Transverse colon (tissue), 4 donors: ENCODE measurements around the gene NUB1. TPM values are rescaled to one million over a fixed set of nuclear protein-coding genes. Genes with fewer than 3 reads are reported as not detected.

Source experiments
- DNase-seq: peaks from one replicate; pipeline ENCODE4 v3.0.0-alpha.2; 2019
- H3K27ac ChIP-seq, 4 donors: fragments of 200-600 bp; sonication (generic); 2 replicates each; pipeline ENCODE4 v1.5.1; 2016 to 2018; ENCODE audit warnings: inconsistent platforms in 4 of 4
- H3K27me3 ChIP-seq: fragments of 200-600 bp; sonication (generic); 2 replicates; pipeline ENCODE4 v1.5.1; 2017; ENCODE audit warnings: inconsistent platforms
- H3K36me3 ChIP-seq, 4 donors: fragments of 200-600 bp; sonication (generic); 2 replicates each; pipeline ENCODE4 v1.5.1; 2017 to 2019; ENCODE audit warnings: inconsistent platforms in 4 of 4
- H3K4me1 ChIP-seq, 4 donors: fragments of 200-600 bp; sonication (generic); 2 replicates each; pipeline ENCODE4 v1.5.1; 2017 to 2020; ENCODE audit warnings: inconsistent platforms in 4 of 4
- H3K4me3 ChIP-seq, 4 donors: fragments of 200-600 bp; sonication (generic); 1 replicate in 1 of 4; 2 replicates in 3 of 4; pipeline versions ENCODE4 v1.5.1 to v1.6.1; 2017 to 2019; ENCODE audit warnings: inconsistent platforms in 4 of 4
- H3K9me3 ChIP-seq, 2 donors: fragments of 200-600 bp; sonication (generic); 2 replicates each; pipeline ENCODE4 v1.5.1; 2017 to 2019; ENCODE audit warnings: inconsistent platforms in 2 of 2
- CTCF ChIP-seq, 5 experiments: fragments of 200-600 bp in 3 of 5; fragments of 450-650 bp in 2 of 5; sonication (generic) in 3 of 5; IDR thresholded peaks; 1 replicate in 2 of 5; 2 replicates in 3 of 5; pipeline ENCODE4 v1.5.1; 2016 to 2017; ENCODE audit warnings: antibody characterized with exemption in 5 of 5, inconsistent platforms in 3 of 5, mild to moderate bottlenecking in 2 of 5, moderate library complexity in 1 of 5
- EP300 ChIP-seq: sonication (generic); formaldehyde crosslinking; IDR thresholded peaks from one replicate; pipeline ENCODE4 v1.6.1; 2017; ENCODE audit warnings: antibody characterized with exemption, low read depth
- POLR2A ChIP-seq: fragments of 450-650 bp; IDR thresholded peaks from one replicate; pipeline ENCODE4 v1.6.1; 2016; ENCODE audit warnings: antibody characterized with exemption, mild to moderate bottlenecking, moderate library complexity
- POLR2AphosphoS5 ChIP-seq, 3 donors: sonication (generic); formaldehyde crosslinking; IDR thresholded peaks; one replicate each; pipeline ENCODE4 v1.6.1; 2016; ENCODE audit warnings: antibody characterized with exemption in 3 of 3
- WGBS, 2 donors: methylation state at CpG; one replicate each; pipeline ENCODE4 v1.1.5; 2018; ENCODE audit warnings: low coverage in 1 of 2; 5-methylcytosine and 5-hydroxymethylcytosine counted together
- in situ Hi-C, 4 donors: fragments of 200-750 bp; cut with MboI; loops; one replicate each; pipeline versions ENCODE4 v1.15.0 to v1.15.1; 2017; ENCODE audit warnings: low sequenced_read_pairs in 3 of 4, low pct_ligation_motif_present in 1 of 4, low pct_unique_long_range_greater_than_20kb in 1 of 4
- intact Hi-C: fragments of 100-400 bp; cut with DNase I; formaldehyde crosslinking; loops from one replicate; pipeline ENCODE4 v1.15.1; 2023; ENCODE audit warnings: low total_unique reads
- total RNA-seq, 4 donors: library from RNA; depleted of rRNA; stranded (reverse); fragments of >200 nt; gene quantifications; one replicate each; pipeline ENCODE4 v1.1.0, GENCODE V29; 2016

Gene NUB1
- total RNA-seq, 4 donors from 2014 or later = 26.3 to 69.5 (median 56.4) TPM

GRCh38 chr7:151392426-151392825, 50.8 kb downstream of the NUB1 start:
- in situ Hi-C loops = no loop called here
- WGBS, 2 donors = 81 to 87% methylated on average over 4 to 13 of the region's 13 CpGs

GRCh38 chr7:151393031-151393977, 51.7 kb downstream of the NUB1 start:
- DNase-seq = no peak
- intact Hi-C loops (no loop called here), in situ Hi-C loops (no loop called here)
- Histone ChIP-seq H3K27me3 (no peaks in the 10 kb centered on the region), H3K9me3 (no peaks in the 10 kb centered on the region), H3K27ac (no peak overlapping the region), H3K4me1 (no peaks in the 10 kb centered on the region), H3K36me3 (no peaks in the 10 kb centered on the region), H3K4me3 (no peak overlapping the region)
- WGBS, 2 donors = 80% methylated on average over 28 of the region's 31 CpGs; no CpG with 5 or more reads in 1 of the 2 donors
- TF ChIP-seq EP300 = no peak
- no peak for TF ChIP-seq POLR2AphosphoS5 (IDR thresholded peaks at IDR 0.05)
- no peak for TF ChIP-seq CTCF (IDR thresholded peaks at IDR 0.05)
- TF ChIP-seq POLR2A = no peak

More at GRCh38 chr7:151392426-151392825, 50.8 kb downstream of the NUB1 start:
- Histone ChIP-seq H3K9me3 (no peaks in the 10 kb centered on the region), H3K4me1 (no peaks in the 10 kb centered on the region), H3K27ac (no peak overlapping the region), H3K4me3 (no peak overlapping the region), H3K36me3 (no peaks in the 10 kb centered on the region), H3K27me3 (no peaks in the 10 kb centered on the region)
- DNase-seq = no peak
- intact Hi-C loops = no loop called here
- TF ChIP-seq CTCF (IDR thresholded peaks at IDR 0.05) = no peak
- no peak for TF ChIP-seq POLR2AphosphoS5 (IDR thresholded peaks at IDR 0.05)
- no peak for TF ChIP-seq EP300

GRCh38 chr7:151394076-151395035, 52.7 kb downstream of the NUB1 start:
- Histone ChIP-seq H3K4me3 (no peak overlapping the region), H3K27ac (no peak overlapping the region), H3K27me3 (no peaks in the 10 kb centered on the region), H3K9me3 (no peaks in the 10 kb centered on the region), H3K36me3 (no peaks in the 10 kb centered on the region), H3K4me1 (no peaks in the 10 kb centered on the region)
- DNase-seq = no peak
- intact Hi-C loops = no loop called here
- 79 to 89% methylated on average over 7 to 35 of the region's 35 CpGs for WGBS, 2 donors
- no peak for TF ChIP-seq EP300
- no peak for TF ChIP-seq POLR2AphosphoS5 (IDR thresholded peaks at IDR 0.05)
- TF ChIP-seq POLR2A = no peak
- TF ChIP-seq CTCF (IDR thresholded peaks at IDR 0.05) = no peak
- in situ Hi-C loops = no loop called here

- in situ Hi-C loops = no loop called here
- WGBS, 2 donors = 68% methylated on average over 13 of the region's 13 CpGs; no CpG with 5 or more reads in 1 of the 2 donors
- DNase-seq = no peak
These were observed 53.4 kb downstream of the NUB1 start for GRCh38 chr7:151395036-151395367.

More at GRCh38 chr7:151395036-151395367, 53.4 kb downstream of the NUB1 start:
- TF ChIP-seq EP300 (no peak), POLR2AphosphoS5 (IDR thresholded peaks at IDR 0.05) (no peak), CTCF (IDR thresholded peaks at IDR 0.05) (no peak), POLR2A (no peak)
- Histone ChIP-seq H3K27ac (no peak overlapping the region), H3K4me3 (no peak overlapping the region), H3K4me1 (no peaks in the 10 kb centered on the region), H3K27me3 (no peaks in the 10 kb centered on the region), H3K36me3 (no peaks in the 10 kb centered on the region), H3K9me3 (no peaks in the 10 kb centered on the region)
- intact Hi-C loops = no loop called here
